ENCODE measurements around the gene NOC4L.
A peak's percentile ranks its signal among the peaks of the same experiment; 100 is the strongest.
"Not testable (repeated sequence)": the region's sequence is repeated elsewhere in the genome, so short reads cannot be mapped to it uniquely, and the experiment has no call there.

The NOC4L gene

GRCh38 chr12:132144115-132144809, at the start of gene NOC4L, which contains the start of gene DDX51:
Gene NOC4L (plus strand): TSS chr12:132144457. CDS start chr12:132144489, 32 bp downstream.
Gene DDX51 (minus strand): TSS chr12:132144319. CDS start chr12:132144296, 23 bp downstream.
- peak; percentile 77 to 78 for DNase-seq

GRCh38 chr12:132095520-132096409, 48.5 kb upstream of the NOC4L start:
- no peak for DNase-seq

- no peak for DNase-seq
Measured at GRCh38 chr12:132099739-132100138, 44.5 kb upstream of the NOC4L start.

GRCh38 chr12:132100306-132101065, 43.8 kb upstream of the NOC4L start:
- no peak for DNase-seq

- DNase-seq, result no peak
Measured at GRCh38 chr12:132102297-132102696, 42.0 kb upstream of the NOC4L start.

GRCh38 chr12:132103072-132103471, 41.2 kb upstream of the NOC4L start:
- DNase-seq, result not testable (repeated sequence)

GRCh38 chr12:132103542-132104308, 40.5 kb upstream of the NOC4L start:
- DNase-seq, result no peak

GRCh38 chr12:132105467-132105866, 38.8 kb upstream of the NOC4L start:
- no peak for DNase-seq

- no peak for DNase-seq
Measured at GRCh38 chr12:132106921-132107320, 37.3 kb upstream of the NOC4L start.

GRCh38 chr12:132108211-132108832, 35.9 kb upstream of the NOC4L start:
- no peak for DNase-seq

GRCh38 chr12:132109741-132110140, 34.5 kb upstream of the NOC4L start:
- DNase-seq, result no peak

GRCh38 chr12:132110677-132111076, 33.6 kb upstream of the NOC4L start:
- no peak for DNase-seq

- no peak for DNase-seq
Measured at GRCh38 chr12:132111654-132112304, 32.5 kb upstream of the NOC4L start.

- DNase-seq, result no peak
Measured at GRCh38 chr12:132114667-132115066, 29.6 kb upstream of the NOC4L start.

- DNase-seq, result no peak
Measured at GRCh38 chr12:132115500-132115899, 28.8 kb upstream of the NOC4L start.

GRCh38 chr12:132116709-132117557, 27.3 kb upstream of the NOC4L start:
- no peak for DNase-seq

- no peak for DNase-seq
Measured at GRCh38 chr12:132117558-132117875, 26.7 kb upstream of the NOC4L start.

GRCh38 chr12:132118876-132119275, 25.4 kb upstream of the NOC4L start:
- DNase-seq, result no peak

GRCh38 chr12:132121283-132121682, 23.0 kb upstream of the NOC4L start:
- DNase-seq, result no peak

- DNase-seq, result no peak
Measured at GRCh38 chr12:132123970-132124765, 20.1 kb upstream of the NOC4L start.

All from AML-193 (cell line).